HG03558 (cell line): ENCODE data around the gene DIDO1.
A peak's percentile ranks its signal among the peaks of the same experiment; 100 is the strongest.

Experiments
- ATAC-seq: cut with Tn5 transposase; IDR thresholded peaks from one replicate; pipeline ENCODE4 v1.9.1; 2021; ENCODE audit warnings: moderate number of reproducible peaks; ENCODE audit not compliant: unreplicated experiment; ENCODE audit errors: extremely low read depth

Gene DIDO1

DNA sequence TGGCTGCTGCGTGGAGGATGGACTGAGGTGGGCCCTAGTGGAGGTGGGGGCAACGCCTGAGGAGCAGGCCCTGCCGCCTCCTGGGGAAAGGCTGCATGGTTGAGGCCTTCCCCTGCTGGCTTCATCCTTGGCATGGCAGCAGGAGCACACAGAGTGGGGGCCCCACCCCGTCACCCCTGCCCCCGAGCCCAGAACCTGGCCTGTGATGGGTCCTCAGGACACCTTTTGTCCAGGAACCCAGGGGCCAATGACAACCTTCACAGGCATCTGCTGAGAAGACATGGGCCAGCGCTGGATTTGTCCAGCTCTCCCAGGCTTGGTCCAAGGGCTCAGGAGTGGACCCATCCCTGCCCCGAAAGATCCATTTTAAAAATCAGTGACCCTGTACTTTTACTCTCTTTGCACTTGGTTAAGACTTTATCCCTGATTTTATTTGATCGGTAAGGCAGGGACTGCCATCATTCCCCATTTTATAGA is 25.6 kb upstream of the DIDO1 start:
- ATAC-seq, result no peak

DNA sequence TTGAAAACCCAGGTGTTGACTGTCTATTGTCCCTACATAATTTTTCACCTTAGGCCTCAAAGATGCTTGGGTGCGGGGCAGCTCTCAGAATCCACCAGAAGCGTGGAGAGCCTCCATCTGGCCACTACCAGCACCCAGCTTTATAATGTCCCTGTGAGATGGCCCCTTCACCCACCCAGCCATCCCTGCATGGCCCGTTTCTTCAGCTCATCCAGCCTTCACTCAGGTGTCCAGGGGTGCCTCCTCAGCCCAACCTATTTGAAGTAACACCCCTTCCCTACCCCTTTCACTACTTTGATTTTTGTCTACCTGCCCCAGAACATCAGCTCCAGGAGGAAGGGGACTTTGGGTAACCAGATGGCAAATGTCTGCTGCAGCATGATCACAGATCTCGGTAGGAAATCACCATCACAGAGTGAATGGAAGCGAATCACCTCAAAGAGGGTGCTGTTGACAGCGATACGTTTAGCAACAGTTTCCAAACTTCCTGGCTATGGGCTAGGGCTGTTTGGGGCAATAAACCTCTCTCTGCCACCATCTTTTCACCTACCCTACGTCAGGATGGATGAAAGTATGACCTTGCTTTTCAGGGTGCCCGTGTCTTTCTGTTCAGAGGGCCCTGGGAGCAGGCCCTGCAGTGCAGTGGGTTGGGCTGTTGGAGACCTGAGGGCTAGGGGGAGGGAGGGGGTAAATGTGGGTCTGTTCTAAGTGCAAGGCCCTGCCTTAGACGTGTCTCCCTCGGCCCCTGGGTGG is 25.0 kb upstream of the DIDO1 start:
- no peak for ATAC-seq

DNA sequence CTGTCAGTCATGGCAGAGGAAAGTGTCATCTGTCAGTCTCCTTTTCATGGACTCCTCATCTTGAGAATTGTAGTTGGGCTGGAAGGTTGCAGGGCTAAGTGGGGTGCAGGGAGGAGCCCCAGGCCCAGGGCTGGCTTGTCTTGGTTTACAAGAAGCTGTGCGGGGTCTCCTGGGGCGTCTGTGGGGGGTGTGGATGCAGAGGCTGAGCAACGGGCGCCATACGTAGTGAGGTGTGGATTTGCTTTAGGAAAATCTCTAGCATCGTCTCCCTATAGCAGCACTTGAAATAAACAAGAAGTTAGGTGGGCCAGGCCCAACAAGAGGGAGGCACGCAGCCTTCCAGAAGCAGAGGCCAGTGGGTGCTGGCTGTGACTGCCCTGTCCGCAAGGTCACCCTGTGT is 24.4 kb upstream of the DIDO1 start:
- ATAC-seq, result no peak

DNA sequence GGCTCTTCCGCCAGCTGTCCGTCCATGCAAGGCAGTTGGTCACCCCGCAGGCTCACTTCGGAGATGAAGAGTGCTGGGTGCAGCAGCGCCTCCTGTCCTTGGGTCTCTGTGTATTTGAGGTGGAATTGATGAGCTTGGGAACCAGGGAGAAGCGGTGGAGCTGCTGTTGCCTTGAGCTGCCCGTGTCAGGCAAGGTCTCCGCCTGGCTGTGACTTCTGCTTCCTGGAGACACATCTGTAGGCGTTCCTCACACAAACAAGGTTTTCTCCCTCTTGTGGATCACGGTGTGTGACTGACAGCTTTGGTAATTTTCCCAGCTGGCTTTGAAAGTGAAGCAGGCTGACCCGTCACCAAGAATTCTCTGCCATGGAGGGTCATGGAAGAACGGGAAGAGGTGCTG is 23.7 kb upstream of the DIDO1 start:
- ATAC-seq, result no peak

DNA sequence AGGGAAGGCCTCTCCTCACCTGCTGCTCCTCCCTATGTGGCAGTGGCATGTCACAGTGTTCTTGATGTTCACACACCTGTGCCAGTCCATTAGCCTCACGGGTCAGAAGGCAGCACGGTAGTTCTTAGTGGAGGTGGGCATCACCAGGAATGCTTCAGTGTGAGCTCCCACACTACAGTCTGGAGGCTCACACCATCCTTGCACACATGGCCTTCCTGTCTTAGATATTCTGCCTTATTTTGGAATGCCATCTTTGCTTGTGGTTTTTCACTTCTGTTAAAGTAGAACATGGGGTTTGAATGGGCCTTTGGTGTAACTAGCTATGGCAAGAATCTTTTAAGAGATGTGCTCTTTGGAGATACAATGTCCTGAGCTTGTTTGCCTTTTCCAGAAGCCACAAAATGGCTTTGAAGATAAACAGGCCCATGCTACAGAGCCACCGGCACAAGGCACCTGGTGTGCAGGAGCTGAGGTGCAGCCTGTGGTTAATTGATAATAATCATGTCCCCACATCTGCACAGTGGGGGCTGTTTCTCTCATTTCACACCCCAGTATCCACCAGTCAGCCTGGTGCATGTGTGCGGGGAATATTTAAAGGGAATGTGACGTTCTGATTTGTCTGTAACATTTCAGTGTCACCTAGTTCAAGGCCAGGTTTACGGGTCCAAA is 23.0 kb upstream of the DIDO1 start:
- ATAC-seq, result no peak

DNA sequence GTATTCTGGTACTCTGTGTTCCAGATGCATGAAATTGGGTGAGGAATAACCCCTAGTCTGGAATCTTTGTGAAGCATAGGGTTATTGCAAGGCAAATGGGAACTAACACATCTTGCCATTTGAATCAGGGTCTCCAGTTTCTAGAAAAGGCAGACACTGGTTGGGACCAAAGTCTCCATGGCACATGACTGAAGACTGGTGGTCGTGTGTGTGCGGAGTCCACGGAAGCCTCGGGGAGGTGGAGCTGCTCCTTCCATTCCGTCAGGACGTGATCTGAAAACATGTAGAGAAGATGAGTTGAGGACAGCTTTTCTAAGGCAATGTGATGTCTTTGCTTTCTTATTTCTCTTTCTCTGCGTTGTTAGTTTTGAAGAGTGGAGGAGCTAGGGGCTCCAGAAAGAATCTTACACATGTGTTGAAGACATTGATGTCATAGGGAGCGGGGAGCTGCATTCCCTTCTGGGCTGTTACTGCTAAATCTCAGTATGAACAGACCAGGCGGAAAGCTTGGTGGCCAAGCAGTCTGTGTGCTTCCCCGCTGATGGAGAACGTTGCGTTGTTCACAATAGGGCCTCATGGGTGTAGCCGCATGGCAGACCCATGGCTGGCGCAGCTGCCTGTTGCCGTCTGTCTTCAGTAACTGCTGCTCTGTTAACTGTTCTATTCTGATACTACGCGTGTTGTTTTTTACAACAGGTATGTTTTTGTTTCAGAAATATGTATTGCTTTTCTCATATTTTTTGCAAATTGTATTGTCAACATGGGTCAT is 21.4 kb upstream of the DIDO1 start:
- ATAC-seq, result no peak

DNA sequence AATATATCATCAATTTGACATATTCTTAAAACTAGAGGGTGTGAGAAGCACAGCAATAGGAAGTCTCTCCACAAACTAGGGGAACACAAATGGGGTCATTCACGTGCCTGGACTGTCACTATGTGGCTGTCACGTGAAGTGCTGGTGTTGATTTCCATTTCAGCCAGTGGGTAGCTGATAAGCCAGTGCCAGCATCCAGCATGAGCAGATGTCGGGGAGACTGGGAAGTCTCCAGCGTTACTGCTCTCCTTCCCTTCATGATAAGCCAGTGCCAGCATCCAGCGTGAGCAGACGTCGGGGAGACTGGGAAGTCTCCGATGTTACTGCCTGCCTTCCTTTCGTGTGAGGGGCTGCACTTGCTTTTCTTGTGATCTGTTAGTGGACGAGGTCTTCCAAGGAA is 20.6 kb upstream of the DIDO1 start:
- no peak for ATAC-seq

DNA sequence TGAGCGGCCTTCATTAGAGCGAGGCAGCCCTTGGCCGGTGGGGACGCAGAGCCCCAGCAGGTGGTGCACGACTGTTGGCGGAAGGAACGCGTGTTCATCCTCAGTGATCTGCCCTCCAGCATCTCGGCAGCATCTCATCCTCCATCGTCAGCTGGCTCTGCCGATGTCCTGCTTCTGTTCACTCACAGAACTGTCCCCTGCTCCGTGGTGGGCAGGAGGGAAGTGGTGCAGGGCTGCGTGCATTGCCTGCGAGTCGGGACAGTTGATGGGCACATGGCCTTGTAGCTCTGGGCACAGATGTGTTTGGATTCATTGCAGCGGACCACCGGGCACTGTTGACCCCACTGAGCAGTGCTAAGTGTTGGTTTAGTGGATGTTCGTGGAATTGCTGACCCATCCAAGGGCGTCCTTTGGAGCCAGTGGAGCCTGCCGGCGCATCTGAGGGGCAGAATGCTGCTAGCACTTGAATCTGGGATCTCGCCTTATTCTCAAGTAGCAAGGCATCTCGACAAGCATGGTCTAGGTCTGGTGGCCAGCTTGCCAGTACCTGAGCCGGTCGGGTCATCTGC is 19.6 kb upstream of the DIDO1 start:
- ATAC-seq, result no peak

DNA sequence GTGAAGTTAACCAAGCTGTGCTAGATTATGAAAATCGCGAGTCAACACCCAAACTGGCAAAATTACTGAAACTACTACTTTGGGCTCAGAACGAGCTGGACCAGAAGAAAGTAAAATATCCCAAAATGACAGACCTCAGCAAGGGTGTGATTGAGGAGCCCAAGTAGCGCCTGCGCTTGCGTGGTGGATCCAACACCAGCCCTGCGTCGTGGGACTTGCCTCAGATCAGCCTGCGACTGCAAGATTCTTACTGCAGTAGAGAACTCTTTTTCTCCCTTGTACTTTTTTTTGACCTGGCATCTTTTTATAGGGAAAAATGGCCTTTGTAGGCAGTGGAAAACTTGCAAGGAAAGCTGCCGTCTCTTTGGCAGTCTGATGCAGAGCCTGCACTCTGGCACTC is 18.4 kb upstream of the DIDO1 start:
- no peak for ATAC-seq

DNA sequence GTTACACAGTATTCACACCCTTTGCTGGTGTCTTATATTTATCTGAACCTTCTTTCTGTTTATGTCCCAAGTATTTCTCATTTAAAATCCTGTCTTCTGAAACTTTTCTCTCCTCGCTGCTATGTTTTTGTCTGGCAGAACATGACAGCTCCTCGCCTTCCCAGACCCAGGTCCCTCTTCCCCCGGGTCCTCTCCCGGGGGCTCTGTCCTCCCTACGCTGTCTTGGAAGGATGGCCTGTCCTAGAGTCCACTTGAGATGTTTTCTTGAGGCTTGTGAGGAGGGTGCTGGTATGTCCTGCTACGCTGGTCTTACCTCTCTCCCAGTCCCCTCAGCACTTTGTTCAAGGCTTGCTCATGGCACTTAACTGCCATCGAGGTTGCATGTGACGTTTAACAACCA is 17.9 kb upstream of the DIDO1 start:
- no peak for ATAC-seq

DNA sequence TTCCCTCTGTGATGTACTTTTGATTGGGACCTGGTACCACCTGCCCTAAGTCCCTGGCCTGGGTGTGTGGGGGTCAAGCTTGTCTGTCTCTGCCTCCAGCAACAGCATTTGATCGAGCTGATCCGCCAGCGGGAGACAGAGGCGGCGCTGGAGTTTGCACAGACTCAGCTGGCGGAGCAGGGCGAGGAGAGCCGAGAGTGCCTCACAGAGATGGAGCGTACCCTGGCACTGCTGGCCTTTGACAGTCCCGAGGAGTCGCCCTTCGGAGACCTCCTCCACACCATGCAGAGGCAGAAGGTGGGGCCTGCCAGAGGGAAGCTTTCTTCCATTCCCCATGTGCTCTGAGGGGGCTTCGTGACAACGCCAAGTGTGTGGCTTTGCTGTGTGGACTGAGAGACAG is 17.1 kb upstream of the DIDO1 start:
- ATAC-seq, result no peak

DNA sequence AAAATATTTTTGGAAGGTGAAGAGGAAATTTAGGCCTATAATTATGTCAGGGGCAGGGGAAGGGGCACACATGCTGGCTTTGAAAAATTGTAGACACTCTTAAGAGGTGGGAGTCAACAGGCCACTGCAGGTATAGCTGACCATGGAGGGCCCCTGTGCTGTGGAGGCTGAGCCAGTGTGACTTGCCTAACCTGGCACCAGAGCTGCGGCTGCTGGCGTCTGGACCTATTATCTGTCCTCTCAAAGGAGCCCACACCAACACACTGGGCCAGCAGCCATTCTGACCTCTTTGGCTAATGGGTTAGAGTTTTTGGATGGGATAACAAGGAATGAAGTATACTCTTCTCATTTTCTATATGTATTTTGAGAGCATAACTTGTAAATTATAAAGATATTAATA is 16.2 kb upstream of the DIDO1 start:
- ATAC-seq, result no peak

DNA sequence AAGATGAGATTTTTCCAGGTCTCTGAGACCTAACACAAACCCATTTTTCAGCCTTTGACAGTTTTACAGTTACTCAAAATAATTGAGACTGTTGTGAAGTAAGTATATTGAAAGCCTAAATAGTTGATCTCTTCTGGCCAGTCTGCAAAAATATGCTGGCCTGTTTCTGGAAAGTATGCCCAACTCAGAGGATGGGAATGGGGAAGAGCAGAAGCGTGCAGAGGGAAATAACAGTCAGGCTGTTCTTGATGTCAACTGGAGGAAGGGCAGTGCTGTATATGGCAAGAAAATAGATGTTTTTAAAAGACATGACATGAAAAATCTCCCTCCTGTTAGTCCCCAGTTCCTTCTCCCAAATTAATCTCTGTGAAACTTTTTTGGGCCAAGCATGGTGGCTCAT is 15.5 kb upstream of the DIDO1 start:
- ATAC-seq, result no peak

DNA sequence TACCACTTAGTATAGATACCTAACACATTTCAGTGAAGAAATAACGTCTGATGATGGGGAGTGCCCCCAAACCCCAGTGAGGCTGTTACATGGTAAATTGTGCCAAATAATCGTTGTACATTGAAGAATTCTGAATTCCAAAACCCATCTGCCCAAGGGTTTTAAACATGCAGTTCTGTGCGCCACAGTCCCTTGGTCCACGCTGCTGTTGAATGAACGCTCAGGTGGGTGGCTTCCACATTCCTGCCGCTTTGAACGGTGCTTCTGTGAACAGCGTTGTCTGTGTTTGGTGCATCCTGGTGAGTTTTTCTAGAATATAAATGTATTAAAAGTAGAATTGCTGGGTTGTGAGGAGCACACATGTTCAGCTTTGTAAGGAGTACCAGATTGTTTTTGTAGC is 14.6 kb upstream of the DIDO1 start:
- no peak for ATAC-seq

DNA sequence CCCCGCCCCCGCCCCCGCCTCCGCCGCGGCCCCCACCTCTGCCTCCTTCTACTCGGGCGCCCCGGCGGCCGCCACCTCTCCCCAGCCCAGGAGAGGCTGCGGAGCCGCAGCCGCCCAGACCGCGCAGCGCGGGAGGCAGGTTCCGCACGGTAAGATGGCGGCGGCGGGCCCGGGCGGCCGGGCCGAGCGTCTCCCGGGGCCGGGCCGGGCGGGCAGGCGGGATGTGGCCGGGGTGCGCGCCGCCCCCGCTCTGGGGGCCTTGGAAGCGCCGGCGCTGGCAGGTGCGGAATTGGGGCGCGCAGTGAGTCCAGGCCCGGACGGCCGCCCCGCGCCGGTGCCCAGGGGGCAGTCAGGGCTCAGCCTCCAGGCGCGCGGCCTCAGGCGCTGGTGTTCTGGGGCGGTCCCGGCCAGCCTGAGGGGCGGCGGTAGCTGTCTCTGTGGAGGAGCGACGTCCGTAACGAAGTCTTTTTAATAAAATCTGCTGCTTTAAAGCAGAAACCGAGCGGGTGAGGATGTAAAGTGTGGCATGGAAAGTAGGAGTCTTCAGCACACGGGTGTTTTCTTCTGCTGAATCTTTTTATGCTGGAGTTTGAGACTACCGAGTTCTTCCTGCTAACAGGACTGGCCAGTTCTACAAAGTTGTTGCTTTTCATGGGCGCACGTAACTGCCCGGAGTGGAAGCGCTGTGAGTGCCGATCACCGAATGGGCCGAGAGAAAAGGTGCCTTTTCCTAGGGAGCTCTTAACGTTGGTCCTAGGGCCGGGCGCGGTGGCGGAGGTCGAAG is 12.0 kb upstream of the DIDO1 start, which contains the start of gene GID8:
TSS of gene GID8 (plus strand) at position 43 of the 784 bp plus-strand sequence. CDS start 3,356 bp downstream, outside the sequence.
- ATAC-seq, result peak; percentile 20

DNA sequence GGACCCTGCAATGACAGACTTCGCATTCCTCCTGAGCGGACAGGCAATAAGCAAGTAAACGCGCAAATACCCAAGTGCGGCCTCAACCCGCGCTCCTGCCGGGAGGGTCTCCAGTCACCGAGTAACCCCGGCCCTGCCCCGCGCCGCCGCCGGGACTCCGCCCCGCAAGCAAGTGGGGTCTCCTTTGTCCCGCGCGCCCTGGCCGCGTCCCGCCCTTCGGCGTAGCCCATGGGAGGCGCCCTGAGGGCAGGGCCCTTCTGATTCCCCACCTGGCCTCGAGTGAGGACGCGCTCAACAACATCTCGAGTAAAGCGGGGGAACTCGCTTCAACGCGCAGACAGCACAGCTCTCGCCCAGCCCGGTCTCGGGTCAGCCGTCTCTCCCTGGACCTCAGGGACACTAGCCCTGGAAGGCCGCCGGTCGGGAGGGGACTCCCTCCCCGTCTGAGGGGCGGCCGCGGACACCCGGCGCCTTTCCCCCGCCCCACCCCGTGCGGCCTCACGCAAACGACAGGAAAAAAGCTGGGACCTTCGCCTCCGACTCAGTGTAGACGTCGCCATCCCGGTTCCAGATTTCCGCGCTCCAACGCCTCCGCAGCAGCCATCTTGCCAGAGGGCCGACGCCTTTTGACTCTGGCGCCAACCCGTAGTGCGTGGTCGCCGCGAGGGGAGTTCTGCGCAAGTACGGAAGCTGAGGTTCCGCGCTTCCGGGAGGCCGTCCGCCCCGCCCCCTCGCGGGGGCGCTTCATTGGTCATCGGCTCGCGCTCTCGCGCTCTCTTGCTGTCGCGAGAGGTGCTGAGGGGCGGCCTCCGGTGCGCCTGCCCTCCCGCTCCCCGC is 11.2 kb upstream of the DIDO1 start:
- peak; percentile 50 for ATAC-seq

DNA sequence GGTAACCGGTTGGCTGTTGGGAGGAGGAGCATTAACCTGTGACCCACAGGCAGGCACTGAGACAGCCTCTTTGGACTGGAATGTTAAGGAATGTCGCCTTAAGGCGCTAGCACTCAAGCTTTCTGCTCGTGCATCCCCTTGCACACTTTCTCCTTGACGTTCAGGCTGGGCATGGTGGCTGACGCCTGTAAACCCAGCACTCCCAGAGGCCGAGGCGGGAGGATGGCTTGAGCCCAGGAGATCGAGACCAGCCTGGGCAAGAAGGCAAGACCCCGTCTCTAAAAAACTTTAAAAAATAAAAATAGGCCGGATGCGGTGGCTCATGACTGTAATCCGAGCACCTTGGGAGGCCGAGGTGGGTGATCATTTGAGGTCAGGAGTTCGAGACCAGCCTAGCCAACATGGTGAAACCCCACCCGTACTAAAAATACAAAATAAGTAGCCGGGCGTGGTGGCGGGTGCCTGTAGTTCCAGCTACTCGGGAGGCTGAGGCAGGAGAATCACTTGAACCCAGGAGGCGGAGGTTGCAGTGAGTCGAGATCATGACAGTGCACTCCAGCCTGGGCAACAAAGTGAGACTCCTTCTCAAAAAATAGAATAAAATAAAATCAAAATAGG is 9.8 kb upstream of the DIDO1 start:
- no peak for ATAC-seq

DNA sequence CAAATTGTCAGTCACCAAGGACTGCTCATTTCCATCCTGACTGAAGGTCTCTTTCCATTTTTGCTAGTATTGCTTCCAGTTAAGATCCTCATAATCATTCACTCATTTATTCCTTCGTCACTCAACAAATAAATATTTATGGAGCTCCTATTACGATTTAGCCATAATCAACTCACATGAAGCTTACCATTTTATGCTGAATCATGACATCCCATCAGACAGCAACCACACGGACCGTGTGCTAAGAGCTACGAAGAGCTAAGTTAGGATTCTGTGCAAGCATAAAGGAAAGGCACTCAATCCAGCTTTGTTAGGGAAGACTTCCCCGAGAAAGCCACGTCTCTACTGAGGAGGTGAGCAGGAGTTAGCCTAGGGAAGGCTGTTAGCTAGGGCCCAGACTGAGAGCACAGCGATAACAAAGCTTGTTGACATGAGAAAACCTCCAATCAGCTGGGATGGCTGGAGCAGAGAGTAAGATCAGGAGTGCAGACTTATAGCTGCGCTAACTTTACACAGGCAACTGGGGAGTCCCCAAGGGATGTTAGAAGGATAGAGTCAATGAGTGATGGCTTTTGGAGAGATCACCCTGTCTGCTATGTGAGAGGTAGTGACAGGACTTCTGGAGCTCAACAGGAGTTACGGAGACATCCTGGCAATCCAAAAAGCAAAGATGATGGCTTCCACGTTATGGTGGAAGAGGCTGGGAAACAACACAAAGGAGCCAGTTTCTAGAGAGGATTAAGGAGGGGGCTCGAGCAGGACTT is 9.1 kb upstream of the DIDO1 start:
- no peak for ATAC-seq
